GM19395 (cell line): ENCODE results near the gene USP24.
"Not testable (repeated sequence)": the region's sequence is repeated elsewhere in the genome, so short reads cannot be mapped to it uniquely, and the experiment has no call there.

Source experiments
- ATAC-seq: cut with Tn5 transposase; IDR thresholded peaks from one replicate; pipeline ENCODE4 v1.9.1; 2021; ENCODE audit warnings: mild to moderate bottlenecking, moderate library complexity; ENCODE audit not compliant: unreplicated experiment

The USP24 gene

DNA sequence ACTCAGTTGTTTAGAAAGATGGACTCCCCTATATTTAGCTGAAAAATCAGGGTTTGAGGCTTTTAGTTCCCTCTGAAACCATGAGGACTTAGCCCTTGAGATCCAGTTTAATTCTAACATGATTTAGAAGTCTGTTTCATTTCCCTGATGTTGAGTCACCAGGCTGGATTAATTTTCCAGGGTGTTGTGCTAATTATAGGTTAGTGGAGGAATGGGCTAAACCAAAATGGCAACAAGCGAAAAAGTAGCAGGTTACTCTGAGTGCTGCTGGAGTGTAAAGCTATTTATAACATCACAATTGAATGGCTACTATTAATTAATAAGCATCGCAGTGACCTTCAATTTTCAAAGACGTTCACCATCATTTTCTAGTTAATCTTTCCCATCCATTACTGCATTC is 15.5 kb upstream of the USP24 start:
- no peak for ATAC-seq

DNA sequence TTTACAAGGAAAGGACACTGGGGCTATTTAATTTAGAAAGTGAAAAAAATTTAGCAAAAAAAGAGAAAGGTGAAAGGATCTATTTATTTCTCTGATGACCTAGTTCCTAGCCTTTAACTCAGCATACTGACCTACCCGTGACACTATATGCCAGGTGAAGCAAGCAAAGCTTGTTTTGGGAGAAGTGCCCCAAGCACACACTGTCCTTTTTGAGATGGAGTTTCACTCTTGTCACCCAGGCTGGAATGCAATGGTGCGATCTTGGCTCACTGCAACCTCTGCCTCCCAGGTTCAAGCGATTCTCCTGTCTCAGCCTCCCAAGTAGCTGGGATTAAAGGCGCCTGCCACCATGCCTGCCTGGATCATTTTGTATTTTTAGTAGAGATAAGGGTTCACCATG is 14.6 kb upstream of the USP24 start:
- not testable (repeated sequence) for ATAC-seq

DNA sequence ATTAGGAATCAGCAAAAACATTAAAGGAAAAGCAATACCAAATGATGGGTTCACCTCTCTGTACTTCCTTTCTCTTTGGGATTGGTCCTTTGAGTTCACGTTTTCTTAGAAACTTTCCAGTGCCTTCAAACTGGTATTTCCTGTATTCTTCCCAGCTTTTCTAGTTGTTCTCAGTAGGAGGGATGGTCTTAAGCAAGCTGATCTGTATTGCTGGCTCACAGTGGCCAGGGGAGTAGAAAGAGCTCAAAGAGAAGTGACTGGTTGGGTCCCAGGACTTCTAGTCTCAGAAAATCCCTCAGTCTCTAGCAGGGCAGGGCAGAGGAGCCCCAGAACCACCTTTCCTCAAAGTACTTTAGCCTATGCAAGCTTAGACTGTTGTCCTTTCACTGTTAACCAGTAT is 10.1 kb upstream of the USP24 start:
- ATAC-seq = no peak

DNA sequence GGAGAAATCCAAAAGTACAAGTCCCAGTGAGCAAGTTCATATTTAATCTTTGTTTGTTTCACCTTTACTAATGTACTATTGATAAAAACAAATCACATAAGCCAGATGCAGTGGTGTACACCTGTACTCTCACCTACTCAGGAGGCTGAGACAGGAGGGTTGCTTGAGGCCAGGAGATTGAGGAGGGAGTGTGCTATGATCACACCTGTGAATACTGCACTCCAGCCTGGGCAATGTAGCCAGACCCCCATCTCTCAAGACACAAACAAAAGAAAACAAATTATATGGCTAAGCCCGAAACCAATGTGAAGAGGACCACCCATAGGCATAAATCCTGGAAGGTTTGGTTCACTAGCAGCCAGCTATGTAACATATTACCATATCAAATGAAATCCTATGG is 9.6 kb upstream of the USP24 start:
- ATAC-seq = no peak

DNA sequence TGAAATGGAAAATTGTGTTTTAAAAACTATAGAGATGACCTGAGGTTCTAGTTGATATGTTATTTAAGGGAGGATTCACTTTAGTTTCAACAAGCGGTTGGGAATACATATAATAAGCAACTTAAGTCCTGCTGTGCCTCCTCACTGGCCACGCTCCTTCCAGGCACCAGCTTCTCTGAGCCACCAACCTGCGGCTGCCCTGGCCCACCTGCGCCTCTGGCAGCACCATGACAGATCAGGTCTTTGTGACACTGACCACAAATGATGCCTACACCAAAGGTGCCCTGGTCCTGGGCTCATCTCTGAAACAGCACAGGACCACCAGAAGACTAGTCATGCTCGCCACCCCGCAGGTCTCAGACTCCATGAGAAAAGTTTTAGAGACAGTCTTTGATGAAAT is 7.0 kb upstream of the USP24 start:
- ATAC-seq = no peak

DNA sequence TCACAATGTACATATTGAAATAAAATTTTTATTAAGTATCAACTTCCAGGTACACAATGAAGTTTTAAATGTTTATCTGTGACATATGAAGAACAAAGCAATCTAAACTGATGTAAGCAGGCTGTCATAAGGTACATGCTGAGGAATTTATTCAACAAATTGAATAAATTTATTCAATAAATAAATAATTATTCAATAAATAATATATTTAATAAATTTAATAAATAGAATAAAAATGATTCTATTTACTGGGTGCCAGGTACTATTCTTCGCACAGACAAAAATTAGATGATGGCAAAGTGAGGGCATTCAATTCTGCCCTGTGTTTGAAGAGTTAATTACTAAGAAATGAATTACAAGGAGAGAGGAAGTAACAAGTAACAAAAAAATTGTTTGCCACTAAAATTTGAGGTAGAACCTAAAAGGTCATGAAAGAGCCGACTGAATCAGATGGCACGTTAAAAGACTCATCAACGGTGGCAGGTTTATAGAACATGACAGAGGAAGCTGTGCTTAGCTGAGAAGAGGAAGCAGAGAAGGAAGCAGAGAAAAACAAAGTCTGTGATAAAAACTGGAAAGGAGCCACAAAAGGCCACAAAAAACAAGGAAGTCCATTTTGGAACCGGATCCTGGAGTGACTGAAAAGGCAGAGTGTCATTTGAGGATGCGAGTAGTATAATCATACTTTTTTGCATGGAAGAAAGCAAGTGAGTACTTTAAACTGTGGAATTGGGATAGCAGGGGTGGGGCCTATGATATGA is 2.2 kb upstream of the USP24 start:
- ATAC-seq = no peak

DNA sequence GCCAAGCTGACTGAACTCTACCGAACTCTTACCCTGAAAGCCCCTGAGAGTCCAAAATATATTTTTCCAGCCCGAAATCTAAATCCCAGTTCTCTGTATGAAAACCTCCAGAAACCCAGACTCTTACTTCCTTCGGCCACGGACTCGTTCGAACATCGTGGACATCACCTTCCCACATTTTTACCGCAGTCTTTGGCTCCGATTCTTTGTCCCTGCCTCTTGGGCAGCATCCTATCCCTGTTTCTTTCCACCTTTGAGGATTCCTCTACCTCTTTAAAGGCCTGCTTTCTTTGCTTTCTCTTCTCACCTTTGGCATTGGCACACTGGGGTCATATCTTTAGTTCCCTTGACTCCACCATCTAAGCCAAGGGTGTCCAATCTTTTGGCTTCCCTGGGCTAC is 932 bp upstream of the USP24 start:
- no peak for ATAC-seq

DNA sequence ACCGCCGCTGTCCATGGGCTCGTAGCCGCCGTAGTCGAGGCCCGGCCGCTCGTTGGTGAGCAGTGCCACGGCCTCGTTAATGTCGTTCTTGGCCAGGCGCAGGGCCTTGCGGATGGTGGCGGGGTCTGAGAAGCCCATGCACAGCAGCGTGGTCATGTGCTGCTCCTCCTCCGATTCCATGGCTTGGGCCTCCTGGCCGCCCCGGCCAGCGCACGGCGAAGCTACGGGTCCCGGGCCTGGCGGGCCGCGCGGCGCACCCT is 300 bp downstream of the USP24 start:
- ATAC-seq = peak; percentile 25

DNA sequence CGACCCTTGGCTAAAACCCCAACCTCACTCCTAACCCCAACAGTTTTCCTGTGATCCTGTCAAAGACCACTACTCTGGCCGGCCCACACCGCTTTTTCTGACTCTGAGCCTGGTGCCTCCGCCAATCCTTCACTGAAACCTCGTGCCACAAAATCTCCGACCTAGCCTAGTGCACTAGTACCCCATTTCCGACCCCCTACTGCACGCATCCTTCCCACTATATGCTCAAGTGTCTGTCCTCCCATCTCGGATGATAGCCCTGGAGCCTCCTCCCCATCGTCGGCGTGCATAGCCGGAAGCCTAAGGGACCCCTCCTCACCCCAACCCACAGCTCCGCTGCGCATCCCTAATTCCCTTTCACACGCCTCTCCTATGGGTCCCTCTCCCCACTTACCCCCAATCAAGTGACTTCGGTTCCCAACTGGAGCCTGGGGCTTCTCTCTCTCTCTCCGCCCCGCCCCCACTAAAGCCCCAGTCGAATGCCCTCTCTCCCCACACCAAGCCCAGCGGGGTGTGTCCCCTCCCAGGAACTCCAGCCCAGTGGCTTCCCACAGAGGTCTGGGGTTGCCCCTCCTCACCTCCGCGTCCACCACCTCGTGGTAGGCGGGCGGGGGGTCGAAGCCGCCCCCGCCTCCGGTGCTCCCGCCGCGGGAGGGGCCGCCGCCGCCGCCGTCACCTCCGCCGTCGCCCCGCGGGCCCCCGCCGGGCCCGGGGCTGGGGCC is 791 bp downstream of the USP24 start:
- ATAC-seq = peak; percentile 18

DNA sequence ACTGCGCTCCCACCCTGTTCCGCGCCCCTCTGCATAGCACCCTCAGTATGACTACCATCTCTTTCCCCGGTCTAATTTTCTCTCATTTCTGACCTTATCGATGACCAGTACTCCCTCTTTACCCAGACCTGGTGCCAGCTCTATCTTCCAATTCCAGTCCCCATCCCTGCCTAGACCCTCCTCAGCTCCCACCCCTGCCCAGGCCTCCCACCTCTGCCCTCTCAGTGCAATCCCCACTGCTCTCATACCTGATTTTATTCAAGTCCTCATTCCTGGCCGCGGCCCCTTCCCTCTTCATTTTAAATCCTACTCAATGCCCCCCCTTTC is 1.3 kb downstream of the USP24 start:
- ATAC-seq = no peak

DNA sequence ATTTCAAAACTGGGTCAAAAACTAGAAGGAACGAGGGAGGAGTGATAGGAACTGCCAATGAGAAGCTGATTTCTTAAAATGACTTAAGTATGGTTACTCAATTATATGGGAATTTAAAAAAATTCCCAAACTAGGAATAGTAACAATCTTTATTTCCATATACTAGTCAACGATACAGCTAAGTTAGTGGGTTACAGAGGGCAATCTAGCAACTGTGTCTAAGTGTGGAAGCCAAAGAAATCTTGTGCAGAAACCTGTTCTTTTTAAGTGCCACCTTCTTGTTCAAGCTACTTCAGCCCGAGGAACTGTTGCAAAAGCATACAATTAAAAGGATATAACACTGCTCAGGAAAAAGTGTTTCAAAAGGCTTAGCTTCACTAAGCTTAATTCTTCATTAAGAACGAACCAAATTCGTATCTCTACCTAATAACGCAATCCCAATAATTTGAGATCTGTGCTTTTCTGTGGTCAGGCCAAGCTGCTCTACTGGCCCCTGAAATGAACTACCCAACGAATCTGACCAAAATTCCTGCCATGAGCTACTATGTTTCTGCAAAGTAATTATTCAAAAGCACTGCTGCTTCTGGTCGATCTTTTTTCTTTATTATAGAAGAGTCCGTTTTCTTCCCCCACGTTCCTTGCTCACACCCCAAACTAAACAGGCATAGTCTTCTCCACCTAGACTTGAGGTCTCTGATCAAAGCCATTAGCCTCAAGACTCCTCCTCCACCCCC is 1.8 kb downstream of the USP24 start:
- no peak for ATAC-seq

DNA sequence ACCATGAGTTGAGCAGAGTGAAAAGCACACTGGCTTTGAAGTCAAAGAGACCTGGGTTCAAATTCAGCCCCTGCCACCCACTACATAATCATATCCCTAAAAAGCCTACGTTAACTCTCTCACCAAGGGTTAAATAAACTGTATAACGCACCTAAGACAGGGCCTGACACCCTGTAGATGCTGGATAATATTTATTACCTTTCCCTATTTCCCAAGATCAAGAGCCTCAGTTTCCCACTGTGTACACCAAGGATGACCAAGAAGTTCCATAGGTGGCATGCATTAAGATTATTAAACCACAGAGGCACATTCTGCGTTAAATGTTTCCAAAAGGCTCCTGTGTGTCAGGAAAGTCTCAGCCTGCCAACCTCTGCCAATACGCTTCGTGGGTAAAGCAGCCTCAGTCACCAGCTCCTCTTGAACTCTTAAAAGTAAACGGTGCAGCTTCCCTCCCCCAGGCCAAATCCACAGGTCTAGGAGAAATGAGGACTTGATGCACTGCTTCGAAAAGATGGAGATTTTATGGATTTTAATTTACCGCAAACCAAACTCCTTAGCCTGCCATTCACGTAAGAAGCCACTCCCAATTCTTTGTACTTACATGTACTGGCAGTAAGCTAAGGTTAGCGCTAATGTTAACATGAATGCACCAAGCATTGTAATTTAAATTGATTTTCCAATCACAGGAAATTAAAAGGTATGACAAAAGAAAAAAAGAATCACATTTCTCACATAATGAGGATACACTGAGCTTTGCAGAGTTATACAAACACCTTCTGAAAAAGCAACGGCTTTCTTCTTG is 2.6 kb downstream of the USP24 start:
- ATAC-seq = no peak

DNA sequence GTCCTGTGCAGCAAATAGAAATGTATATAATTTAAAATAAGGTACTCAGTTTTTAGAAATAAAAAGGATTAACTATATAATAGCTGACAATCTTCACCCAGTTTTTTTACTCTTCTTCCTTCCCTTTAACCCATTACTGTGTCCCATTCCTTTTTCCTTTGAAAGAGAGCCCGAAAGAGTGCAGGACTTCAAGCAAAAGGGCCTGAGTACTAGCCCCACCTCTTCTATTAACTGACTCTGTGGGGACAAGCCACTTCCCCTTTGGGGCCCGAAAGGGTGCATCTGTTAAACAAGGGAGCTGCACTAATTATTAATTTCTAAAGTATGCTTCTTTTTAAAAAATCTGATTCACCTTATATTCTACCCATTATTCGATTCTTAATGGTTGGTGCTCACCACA is 3.3 kb downstream of the USP24 start:
- peak; percentile 42 for ATAC-seq

DNA sequence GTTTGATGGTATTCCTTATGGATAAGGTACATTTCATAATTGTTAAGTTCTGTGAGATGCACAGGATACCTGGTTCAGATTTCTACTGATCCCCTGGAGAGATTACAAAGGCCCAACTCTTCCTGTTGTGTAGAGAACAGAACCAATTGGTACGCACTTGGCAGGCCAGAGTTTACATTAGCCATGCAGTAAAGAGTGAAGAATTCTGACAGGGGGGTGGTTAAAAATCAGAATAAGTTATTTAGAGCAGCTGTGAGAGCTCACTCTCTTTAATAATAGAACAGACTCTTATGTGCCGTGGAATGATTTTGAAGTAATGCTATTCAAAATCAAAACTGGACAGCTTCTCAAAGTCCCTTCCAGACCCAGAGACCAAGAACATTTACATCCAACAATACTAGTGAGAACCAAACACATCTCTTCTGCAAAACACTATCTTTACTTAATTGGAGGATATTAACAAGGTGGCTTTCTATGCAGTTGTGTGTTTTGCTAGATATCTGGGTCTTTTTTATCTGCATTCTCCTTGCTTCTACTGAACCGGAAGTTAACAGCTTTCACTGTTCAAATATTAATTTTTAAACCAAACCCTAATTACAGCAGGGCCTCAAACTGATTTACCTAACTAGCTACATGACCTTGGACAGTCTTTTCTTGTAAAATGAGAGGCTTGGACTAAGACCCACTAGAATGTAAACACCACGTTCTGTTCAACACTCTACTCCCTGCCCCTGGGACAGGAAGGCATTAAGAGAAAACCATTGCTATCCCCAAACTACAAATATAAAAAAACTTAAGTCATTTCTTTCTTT is 4.0 kb downstream of the USP24 start:
- ATAC-seq = no peak

DNA sequence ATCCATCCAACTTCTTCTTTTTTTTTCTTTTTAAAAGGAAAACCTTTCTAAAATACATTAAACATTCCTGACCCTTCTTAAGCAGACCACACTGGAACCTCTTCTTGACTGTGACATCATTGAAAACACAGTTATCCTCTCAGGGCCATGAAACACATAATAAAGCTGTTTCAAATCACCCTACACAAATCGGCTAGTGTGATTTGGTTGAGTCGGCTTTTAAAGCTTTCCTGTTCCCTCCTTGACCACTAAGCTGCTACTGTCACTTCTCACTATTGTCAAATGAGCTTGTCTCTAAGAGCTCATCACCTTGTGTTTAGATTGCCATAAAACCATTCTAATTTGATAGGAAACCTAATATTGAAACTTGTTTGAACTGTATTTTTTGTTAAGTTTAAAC is 5.9 kb downstream of the USP24 start:
- ATAC-seq = no peak

DNA sequence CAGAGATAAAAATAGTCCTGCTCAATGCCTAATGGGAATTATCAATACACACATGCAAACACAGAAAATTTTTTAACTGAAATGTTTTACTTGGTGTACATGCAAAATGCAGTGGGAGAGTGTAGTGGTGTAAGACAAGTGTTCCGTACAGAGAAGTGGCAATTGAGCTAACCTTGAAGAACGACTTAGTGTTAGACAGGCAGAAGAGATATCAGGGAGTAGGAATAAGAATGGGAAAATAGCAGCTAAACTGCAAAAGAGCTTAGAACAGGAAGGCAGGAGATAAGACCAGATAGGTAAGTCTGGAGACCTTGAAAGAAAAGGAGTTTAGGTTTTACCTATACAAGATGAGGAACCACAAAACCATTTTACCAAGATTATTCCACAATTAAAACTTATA is 9.0 kb downstream of the USP24 start:
- ATAC-seq = no peak

DNA sequence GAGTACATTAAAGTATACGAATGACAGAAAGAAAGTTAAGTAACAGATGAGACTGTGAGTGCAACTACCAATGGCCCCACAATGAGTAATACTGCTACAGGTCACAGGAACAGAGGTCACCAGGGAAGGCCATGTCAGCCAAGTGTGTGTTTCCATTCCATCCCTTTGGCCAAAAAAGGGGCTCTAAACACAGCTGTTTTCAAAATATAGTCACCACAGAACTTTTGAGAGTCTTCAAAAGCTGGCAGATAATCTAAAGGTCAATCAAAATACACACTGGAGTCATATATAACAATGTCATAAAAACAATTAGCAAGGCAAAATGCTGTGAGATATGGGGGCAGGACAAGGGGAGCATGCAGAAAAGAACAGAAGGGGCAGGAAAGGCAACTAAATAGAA is 10.2 kb downstream of the USP24 start:
- ATAC-seq = peak; percentile 92

DNA sequence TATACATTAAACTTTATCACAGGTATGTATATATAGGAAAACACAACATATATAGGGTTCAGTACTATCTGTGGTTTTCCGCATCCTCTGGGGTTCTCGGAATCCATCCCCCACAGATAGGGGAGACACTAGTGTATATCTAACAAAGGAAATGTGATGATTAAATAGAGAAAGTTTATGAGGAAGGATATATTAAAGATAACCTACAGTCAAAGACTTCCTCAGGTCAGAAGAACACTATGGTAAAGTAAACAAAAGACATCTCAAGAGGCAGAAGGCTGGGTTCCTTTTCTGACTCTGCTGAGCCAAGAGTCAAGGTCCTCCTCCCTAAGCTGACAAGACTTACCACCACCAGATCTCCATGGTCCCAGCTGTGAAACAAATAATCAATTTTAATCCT is 12.1 kb downstream of the USP24 start:
- ATAC-seq = no peak

DNA sequence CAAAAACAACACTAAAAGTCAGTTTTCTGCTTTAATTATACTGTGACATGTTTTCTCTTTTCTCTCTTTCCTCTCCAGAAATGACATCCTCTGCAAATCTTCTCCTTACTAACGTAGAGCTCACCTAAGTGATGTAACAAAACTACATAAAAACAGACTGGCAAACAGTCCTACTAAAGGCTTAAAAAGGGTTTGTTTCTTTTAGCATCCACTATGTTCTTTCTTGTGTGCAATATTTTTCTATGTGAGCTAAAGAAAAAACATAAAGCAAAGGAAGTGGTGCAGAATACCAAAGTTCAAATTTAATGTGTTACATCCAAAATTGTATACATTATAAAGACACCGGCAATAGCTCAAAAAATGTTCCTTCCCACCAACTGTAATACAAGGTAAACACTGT is 14.5 kb downstream of the USP24 start:
- ATAC-seq = no peak

DNA sequence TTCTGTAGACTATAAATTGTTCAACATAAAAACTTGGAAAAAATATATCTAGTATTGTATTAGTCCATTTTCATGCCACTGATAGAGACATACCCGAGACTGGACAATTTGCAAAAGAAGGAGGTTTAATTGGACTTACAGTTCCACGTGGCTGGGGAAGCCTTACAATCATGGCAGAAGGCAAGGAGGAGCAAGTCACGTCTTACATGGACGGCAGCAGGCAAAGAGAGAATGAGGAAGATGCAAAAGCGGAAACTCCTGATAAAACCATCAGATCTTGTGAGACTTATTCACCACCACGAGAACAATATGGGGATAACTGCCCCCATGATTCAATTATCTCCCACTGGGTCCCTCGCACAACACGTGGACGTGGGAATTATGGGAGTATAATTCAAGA is 15.4 kb downstream of the USP24 start:
- not testable (repeated sequence) for ATAC-seq

DNA sequence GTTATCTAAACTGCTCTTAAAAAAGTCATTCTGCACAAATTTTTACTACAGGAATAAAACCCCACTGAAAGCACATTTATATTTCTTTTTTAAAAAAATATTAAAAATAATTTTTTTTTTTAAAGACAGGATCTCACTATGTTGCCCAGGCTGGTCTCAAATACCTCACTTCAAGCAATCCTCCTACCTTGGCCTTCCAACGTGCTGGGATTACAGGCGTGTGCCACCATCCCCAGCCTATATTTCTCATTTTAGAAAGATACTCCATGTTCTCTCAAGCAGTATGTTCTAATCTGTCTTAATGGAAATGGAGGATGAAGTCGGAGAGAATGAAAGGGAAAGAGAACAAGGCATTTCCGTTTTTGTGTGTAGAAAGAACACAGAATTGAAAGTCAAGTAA is 17.1 kb downstream of the USP24 start:
- ATAC-seq = no peak
